Endometrial microvascular endothelial cells (primary cell): ENCODE measurements around the gene ZNF71. TPM values are rescaled to one million over a fixed set of nuclear protein-coding genes. Genes with fewer than 3 reads are reported as not detected.

ENCODE experiments used
- in situ Hi-C: cut with HindIII; loops from 2 replicates; pipeline ENCODE4 v1.10.0; 2017; ENCODE audit warnings: low sequenced_read_pairs, low pct_unique_long_range_greater_than_20kb; ENCODE audit errors: inconsistent ontology term
- total RNA-seq: library from RNA; depleted of rRNA; stranded (reverse); fragments of >200 nt; gene quantifications from one replicate; pipeline ENCODE4 v1.2.3, GENCODE V29; 2015; ENCODE audit errors: inconsistent ontology term

Gene ZNF71
- total RNA-seq, 1 donor from 2014 or later = 7.5 TPM

- in situ Hi-C loops = no loop called here
These were observed 22.4 kb downstream of the ZNF71 start for GRCh38 chr19:56617531-56617930.

DNA sequence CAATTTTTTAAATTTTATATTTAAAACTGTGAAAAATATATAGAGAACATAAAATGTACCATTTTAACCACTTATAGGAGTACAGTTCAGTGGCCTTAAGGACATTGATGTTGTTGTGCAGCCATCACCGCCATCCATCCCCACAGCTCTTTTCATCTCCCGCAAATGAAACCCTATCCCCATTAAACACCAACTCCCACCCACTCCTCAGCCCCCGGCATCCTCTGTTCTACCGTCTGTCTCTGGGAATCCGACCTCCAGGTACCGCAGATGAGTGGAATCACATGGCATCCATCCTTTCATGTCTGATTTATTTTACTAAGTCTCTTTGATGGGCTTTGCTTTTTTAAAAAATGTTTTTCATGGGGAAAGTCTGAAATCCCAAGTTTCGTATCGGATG is 24.0 kb downstream of the ZNF71 start:
- in situ Hi-C loops = no loop called here

DNA sequence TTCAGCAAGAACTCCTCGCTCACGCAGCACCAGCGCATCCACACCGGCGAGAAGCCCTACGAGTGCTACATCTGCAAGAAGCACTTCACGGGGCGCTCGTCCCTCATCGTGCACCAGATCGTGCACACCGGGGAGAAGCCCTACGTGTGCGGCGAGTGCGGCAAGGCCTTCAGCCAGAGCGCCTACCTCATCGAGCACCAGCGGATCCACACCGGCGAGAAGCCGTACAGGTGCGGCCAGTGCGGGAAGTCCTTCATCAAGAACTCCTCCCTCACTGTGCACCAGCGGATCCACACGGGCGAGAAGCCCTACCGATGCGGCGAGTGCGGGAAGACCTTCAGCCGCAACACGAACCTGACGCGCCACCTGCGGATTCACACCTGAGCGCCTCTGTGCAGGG is 27.3 kb downstream of the ZNF71 start:
- in situ Hi-C loops = no loop called here

- in situ Hi-C loops = no loop called here
These were observed 27.9 kb downstream of the ZNF71 start for GRCh38 chr19:56623006-56623405.

DNA sequence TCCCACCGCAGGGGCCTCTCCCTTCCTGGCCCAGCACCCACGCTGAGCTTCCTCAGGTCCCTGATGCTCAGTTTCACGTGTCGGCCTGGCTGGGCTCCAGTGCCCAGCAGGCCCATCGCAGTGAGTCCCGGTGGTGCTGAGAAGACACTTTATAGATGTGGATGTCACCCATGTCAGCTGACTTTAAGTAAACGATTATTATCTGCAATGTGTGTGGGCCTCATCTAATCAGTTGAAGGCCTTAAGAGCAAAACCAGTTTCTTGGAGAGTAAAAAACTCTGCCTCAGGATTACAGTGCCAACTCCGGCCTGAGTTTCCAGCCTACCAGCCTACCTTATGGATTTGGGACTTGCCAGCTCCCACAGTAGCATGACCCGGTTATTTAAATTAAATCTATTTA is 30.6 kb downstream of the ZNF71 start:
- in situ Hi-C loops = no loop called here

- in situ Hi-C loops = no loop called here
These were observed 37.9 kb downstream of the ZNF71 start for GRCh38 chr19:56633021-56633420.

- in situ Hi-C loops = no loop called here
These were observed 43.0 kb downstream of the ZNF71 start for GRCh38 chr19:56637976-56638555.

DNA sequence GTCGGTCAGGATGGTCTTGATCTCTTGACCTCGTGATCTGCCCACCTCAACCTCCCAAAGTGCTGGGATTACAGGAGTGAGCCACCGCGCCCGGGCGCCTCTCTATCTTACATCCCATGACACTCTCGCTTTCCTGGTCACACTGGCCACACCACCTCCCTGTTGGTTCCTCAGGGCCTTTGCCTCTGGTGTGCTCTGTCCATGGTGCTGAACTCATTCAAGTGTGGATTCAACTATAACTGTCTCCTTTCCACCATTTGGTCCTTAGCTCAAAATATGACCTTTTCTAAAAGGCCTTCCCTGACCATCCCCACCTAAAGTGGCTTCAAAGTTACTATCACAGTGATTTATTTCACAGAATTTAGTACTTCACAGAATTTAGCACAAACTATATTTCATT is 44.1 kb downstream of the ZNF71 start:
- in situ Hi-C loops = no loop called here

- in situ Hi-C loops = no loop called here
These were observed 47.8 kb downstream of the ZNF71 start, which contains the start of gene SMIM17 for GRCh38 chr19:56642711-56643459. TSS of gene SMIM17 (plus strand) at chr19:56643159. CDS start at chr19:56645668, 2,509 bp downstream.

- in situ Hi-C loops = no loop called here
These were observed 48.4 kb downstream of the ZNF71 start for GRCh38 chr19:56643460-56643955.

DNA sequence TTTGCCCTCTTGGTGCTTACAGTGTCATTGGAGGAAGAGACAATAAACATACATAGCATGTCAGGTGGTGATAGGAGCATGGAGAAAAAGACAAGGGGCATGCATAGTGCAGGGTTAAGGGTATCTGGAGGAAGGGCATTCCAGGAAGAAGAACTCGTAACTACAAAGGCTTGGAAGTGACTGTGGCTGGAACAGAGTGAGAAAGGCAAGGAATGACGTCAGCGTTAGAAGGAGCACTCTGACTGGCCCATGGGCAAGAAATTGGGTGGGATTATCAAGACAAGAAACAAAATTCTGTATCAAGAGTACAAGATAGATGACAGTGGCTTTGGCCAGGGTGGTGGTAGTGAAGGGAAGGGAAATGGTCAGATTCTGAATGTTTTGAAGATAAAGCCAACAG is 59.0 kb downstream of the ZNF71 start:
- in situ Hi-C loops = no loop called here

GRCh38 chr19:56660381-56661107 is 65.4 kb downstream of the ZNF71 start:
- in situ Hi-C loops = no loop called here

- in situ Hi-C loops = no loop called here
These were observed 66.1 kb downstream of the ZNF71 start for GRCh38 chr19:56661248-56661647.

DNA sequence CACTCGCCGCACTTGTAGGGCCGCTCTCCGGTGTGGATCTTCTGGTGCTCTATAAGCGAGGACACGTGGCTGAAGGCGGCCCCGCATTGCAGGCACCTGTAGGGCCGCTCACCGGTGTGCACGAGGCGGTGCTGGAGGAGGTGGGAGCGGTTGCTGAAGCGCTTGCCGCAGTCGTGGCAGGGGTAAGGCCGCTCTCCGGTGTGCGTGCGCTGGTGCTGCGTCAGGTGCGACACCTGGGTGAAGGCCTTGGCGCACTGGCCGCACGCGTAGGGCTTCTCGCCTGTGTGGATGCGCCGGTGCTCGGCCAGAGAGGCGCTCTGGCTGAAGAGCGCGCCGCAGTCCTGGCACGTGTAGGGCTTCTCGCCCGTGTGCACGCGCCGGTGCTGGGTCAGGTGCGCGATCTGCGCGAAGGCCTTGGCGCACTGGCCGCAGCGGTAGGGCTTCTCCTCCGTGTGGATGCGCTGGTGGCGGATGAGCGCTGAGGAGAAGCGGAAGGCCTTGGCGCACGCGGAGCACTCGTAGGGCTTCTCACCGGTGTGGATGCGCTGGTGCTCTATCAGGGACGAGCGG is 68.9 kb downstream of the ZNF71 start:
- in situ Hi-C loops = no loop called here

DNA sequence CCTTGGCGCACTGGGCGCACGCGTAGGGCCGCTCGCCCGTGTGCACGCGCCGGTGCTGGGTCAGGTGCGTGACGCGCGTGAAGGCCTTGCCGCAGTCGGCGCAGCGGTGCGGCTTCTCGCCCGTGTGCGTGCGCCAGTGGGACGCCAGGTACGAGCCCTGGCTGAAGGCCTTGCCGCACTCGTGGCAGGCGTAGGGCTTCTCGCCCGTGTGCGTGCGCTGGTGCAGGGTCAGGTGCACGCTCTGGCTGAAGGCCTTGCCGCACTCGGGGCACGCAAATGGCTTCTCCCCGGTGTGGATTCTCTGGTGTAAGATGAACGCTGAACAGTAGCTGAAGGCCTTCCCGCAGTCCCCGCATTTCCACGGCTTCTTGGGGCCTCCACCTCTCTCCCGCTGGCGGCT is 69.4 kb downstream of the ZNF71 start:
- in situ Hi-C loops = no loop called here

DNA sequence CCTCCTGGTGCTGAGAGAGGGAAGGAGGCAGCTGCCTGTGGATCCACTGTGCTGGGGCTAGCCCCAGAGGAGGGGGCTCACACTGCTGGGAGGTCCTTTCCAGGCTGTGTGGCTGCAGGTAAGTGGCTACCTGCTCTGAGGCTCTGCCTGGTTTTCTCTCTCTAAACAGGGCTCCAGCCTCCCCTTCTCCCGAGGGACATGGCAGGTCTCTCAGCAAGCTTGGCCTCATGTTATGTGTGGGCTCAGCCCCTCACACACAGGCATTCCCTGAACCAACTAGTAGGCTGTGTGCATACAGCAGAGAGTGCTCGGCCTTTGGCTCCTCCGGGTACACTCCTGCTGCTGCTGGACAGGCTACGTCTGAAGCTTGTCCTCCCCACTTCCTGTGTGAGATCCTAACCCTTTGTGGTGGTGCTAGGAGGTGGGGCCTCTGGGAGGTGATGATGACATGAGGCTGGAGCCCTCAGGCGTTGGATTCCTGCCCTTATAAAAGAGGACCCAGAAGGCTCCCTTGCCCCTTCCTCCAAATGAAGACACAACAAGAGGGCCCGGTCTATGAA is 72.3 kb downstream of the ZNF71 start:
- in situ Hi-C loops = no loop called here

- in situ Hi-C loops = no loop called here
These were observed 73.6 kb downstream of the ZNF71 start for GRCh38 chr19:56668676-56669075.

DNA sequence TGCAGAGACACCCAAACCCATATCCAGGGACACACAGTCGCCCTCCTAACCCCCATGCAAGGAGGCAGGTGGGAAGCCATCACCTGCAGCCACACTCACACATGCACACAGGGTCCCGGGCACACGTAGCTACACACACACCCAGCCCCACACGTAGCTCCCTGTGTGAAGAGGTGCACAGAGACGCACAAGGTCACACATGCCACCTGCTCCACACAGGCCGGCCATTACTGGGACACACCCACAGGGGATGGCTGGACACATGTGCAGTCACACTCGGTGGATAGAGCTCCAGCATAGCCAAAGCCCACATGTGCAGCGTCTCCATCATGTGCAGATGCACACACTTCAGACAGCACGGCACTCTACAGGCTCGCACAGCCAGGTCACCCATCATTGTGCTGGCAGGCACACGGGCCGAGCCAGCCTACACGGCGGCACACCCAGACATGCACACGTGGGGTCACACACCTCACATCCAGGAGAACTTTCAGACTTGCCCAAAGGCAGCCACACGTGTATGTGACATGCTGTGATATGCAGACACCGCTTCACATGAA is 75.4 kb downstream of the ZNF71 start:
- in situ Hi-C loops = no loop called here
